Naive B cell (primary cell): ENCODE results near the gene MCTP2. TPM values are rescaled to one million over a fixed set of nuclear protein-coding genes. Genes with fewer than 3 reads are reported as not detected.

Source experiments
- ATAC-seq, 2 donors: fragments of 150-1000 bp; cut with Tn5 transposase; 2 replicates each; pipeline ENCODE4 v1.10.0; 2021; ENCODE audit warnings: low read depth in 2 of 2, mild to moderate bottlenecking in 2 of 2, moderate library complexity in 2 of 2
- DNase-seq: peaks from one replicate; pipeline ENCODE4 v3.0.0; 2022
- H3K27ac Mint-ChIP-seq, 6 donors: one replicate each; pipeline ENCODE4 v1.8.0; 2020 to 2022; ENCODE audit warnings: mild to moderate bottlenecking in 6 of 6, mixed read lengths in 6 of 6, moderate library complexity in 5 of 6, inconsistent platforms in 2 of 6
- H3K27me3 Mint-ChIP-seq, 3 donors: one replicate each; pipeline ENCODE4 v1.8.0; 2021 to 2022; ENCODE audit warnings: mixed read lengths in 3 of 3, mild to moderate bottlenecking in 1 of 3
- H3K36me3 Mint-ChIP-seq, 2 donors: one replicate each; pipeline ENCODE4 v1.8.0; 2020 to 2022; ENCODE audit warnings: mixed read lengths in 2 of 2, inconsistent platforms in 1 of 2, mild to moderate bottlenecking in 1 of 2
- H3K4me1 Mint-ChIP-seq, 3 donors: one replicate each; pipeline ENCODE4 v1.8.0; 2020 to 2022; ENCODE audit warnings: mixed read lengths in 3 of 3, inconsistent platforms in 1 of 3, mild to moderate bottlenecking in 1 of 3, moderate library complexity in 1 of 3
- H3K4me3 Mint-ChIP-seq, 8 donors: one replicate each; pipeline ENCODE4 v1.8.0; 2020 to 2022; ENCODE audit warnings: mild to moderate bottlenecking in 8 of 8, mixed read lengths in 8 of 8, moderate library complexity in 8 of 8, inconsistent platforms in 2 of 8
- H3K9me3 Mint-ChIP-seq, 7 donors: one replicate each; pipeline ENCODE4 v1.8.0; 2020 to 2022; ENCODE audit warnings: mixed read lengths in 7 of 7, mild to moderate bottlenecking in 5 of 7, inconsistent platforms in 2 of 7, moderate library complexity in 1 of 7
- polyA plus RNA-seq, 6 donors: library from polyadenylated mRNA; unstranded; fragments of 300-500 nt; fragmentation: Illumina TruSeq; gene quantifications; one replicate each; pipeline ENCODE4 v1.2.3, GENCODE V29; 2021; ENCODE audit warnings: low read depth in 6 of 6

MCTP2 gene
- polyA plus RNA-seq, 6 donors from 2014 or later, result 12.7 to 30.5 (median 17.5) TPM

- ATAC-seq (no peak), DNase-seq (no peak)
- Mint-ChIP-seq H3K4me3 (no peak overlapping the region), H3K4me1 (peaks cover 3 to 9% (median 9%) of the 10 kb centered on the region in 3 donors), H3K36me3 (peaks cover 8 to 19% of the 10 kb centered on the region in 2 donors), H3K9me3 (no peaks in the 10 kb centered on the region), H3K27me3 (no peaks in the 10 kb centered on the region), H3K27ac (peak overlapping the region in 1 of 6 donors; percentile 16)
These were observed 184.9 kb downstream of the MCTP2 start for GRCh38 chr15:94416267-94416666.

- Mint-ChIP-seq H3K4me1 (peaks cover 5 to 9% (median 9%) of the 10 kb centered on the region in 3 donors), H3K27ac (no peak overlapping the region), H3K36me3 (peaks cover 14 to 25% of the 10 kb centered on the region in 2 donors), H3K4me3 (no peak overlapping the region), H3K9me3 (no peaks in the 10 kb centered on the region), H3K27me3 (no peaks in the 10 kb centered on the region)
- DNase-seq, result no peak
- ATAC-seq, result no peak
These were observed 185.5 kb downstream of the MCTP2 start for GRCh38 chr15:94416820-94417219.

- ATAC-seq (no peak), DNase-seq (no peak)
- peaks cover 22 to 31% of the 10 kb centered on the region in 2 donors for H3K36me3 Mint-ChIP-seq
- H3K27ac Mint-ChIP-seq, result no peak overlapping the region
- no peaks in the 10 kb centered on the region for H3K27me3 Mint-ChIP-seq
- no peaks in the 10 kb centered on the region for H3K9me3 Mint-ChIP-seq
- H3K4me1 Mint-ChIP-seq, result peaks cover 4 to 9% (median 7%) of the 10 kb centered on the region in 3 donors
- H3K4me3 Mint-ChIP-seq, result no peak overlapping the region
These were observed 186.3 kb downstream of the MCTP2 start for GRCh38 chr15:94417501-94418293.

GRCh38 chr15:94421706-94422105 is 190.3 kb downstream of the MCTP2 start:
- Mint-ChIP-seq H3K4me1 (peaks cover 0 to 7% (median 0%) of the 10 kb centered on the region in 3 donors), H3K27me3 (no peaks in the 10 kb centered on the region), H3K36me3 (peaks cover 29 to 31% of the 10 kb centered on the region in 2 donors), H3K4me3 (no peak overlapping the region), H3K9me3 (no peaks in the 10 kb centered on the region), H3K27ac (no peak overlapping the region)
- no peak for DNase-seq
- no peak for ATAC-seq

GRCh38 chr15:94432279-94432678 is 200.9 kb downstream of the MCTP2 start:
- ATAC-seq (no peak), DNase-seq (no peak)
- no peak overlapping the region for H3K4me3 Mint-ChIP-seq
- H3K4me1 Mint-ChIP-seq, result peaks cover 0 to 6% (median 0%) of the 10 kb centered on the region in 3 donors
- H3K27ac Mint-ChIP-seq, result peak overlapping the region in 2 of 6 donors; percentile 2 to 84
- H3K36me3 Mint-ChIP-seq, result peaks cover 2 to 16% of the 10 kb centered on the region in 2 donors
- no peaks in the 10 kb centered on the region for H3K27me3 Mint-ChIP-seq
- H3K9me3 Mint-ChIP-seq, result peaks cover 0 to 3% (median 0%) of the 10 kb centered on the region in 7 donors

GRCh38 chr15:94439158-94439557 is 207.8 kb downstream of the MCTP2 start:
- ATAC-seq (no peak), DNase-seq (no peak)
- H3K36me3 Mint-ChIP-seq, result peaks cover 7 to 17% of the 10 kb centered on the region in 2 donors
- no peaks in the 10 kb centered on the region for H3K27me3 Mint-ChIP-seq
- H3K4me1 Mint-ChIP-seq, result peaks cover 0 to 6% (median 0%) of the 10 kb centered on the region in 3 donors
- no peaks in the 10 kb centered on the region for H3K9me3 Mint-ChIP-seq
- no peak overlapping the region for H3K27ac Mint-ChIP-seq
- no peak overlapping the region for H3K4me3 Mint-ChIP-seq

GRCh38 chr15:94441760-94442159 is 210.4 kb downstream of the MCTP2 start:
- no peaks in the 10 kb centered on the region for H3K4me1 Mint-ChIP-seq
- peak overlapping the region in 1 of 6 donors; percentile 7 for H3K27ac Mint-ChIP-seq
- DNase-seq (no peak), ATAC-seq (no peak)
- H3K4me3 Mint-ChIP-seq, result no peak overlapping the region
- H3K9me3 Mint-ChIP-seq, result no peaks in the 10 kb centered on the region
- peaks cover 14 to 34% of the 10 kb centered on the region in 2 donors for H3K36me3 Mint-ChIP-seq
- no peaks in the 10 kb centered on the region for H3K27me3 Mint-ChIP-seq

- H3K36me3 Mint-ChIP-seq, result peaks cover 14 to 34% of the 10 kb centered on the region in 2 donors
- no peak overlapping the region for H3K4me3 Mint-ChIP-seq
- H3K4me1 Mint-ChIP-seq, result no peaks in the 10 kb centered on the region
- no peaks in the 10 kb centered on the region for H3K9me3 Mint-ChIP-seq
- DNase-seq (no peak), ATAC-seq (no peak)
- no peaks in the 10 kb centered on the region for H3K27me3 Mint-ChIP-seq
- peak overlapping the region in 1 of 6 donors; percentile 63 for H3K27ac Mint-ChIP-seq
These were observed 211.1 kb downstream of the MCTP2 start for GRCh38 chr15:94442480-94442879.

- DNase-seq, result no peak
- Mint-ChIP-seq H3K36me3 (peaks cover 14 to 34% of the 10 kb centered on the region in 2 donors), H3K9me3 (no peaks in the 10 kb centered on the region), H3K27me3 (no peaks in the 10 kb centered on the region), H3K4me1 (no peaks in the 10 kb centered on the region), H3K4me3 (no peak overlapping the region), H3K27ac (no peak overlapping the region)
- no peak for ATAC-seq
These were observed 211.8 kb downstream of the MCTP2 start for GRCh38 chr15:94443186-94443585.

- ATAC-seq (no peak), DNase-seq (no peak)
- peaks cover 14 to 43% of the 10 kb centered on the region in 2 donors for H3K36me3 Mint-ChIP-seq
- no peaks in the 10 kb centered on the region for H3K9me3 Mint-ChIP-seq
- H3K4me1 Mint-ChIP-seq, result no peaks in the 10 kb centered on the region
- no peak overlapping the region for H3K4me3 Mint-ChIP-seq
- peak overlapping the region in 1 of 6 donors; percentile 71 for H3K27ac Mint-ChIP-seq
- H3K27me3 Mint-ChIP-seq, result no peaks in the 10 kb centered on the region
These were observed 214.3 kb downstream of the MCTP2 start for GRCh38 chr15:94445566-94446160.

GRCh38 chr15:94446441-94446840 is 215.1 kb downstream of the MCTP2 start:
- no peak overlapping the region for H3K27ac Mint-ChIP-seq
- no peaks in the 10 kb centered on the region for H3K4me1 Mint-ChIP-seq
- ATAC-seq (no peak), DNase-seq (no peak)
- H3K27me3 Mint-ChIP-seq, result no peaks in the 10 kb centered on the region
- H3K36me3 Mint-ChIP-seq, result peaks cover 14 to 43% of the 10 kb centered on the region in 2 donors
- H3K9me3 Mint-ChIP-seq, result no peaks in the 10 kb centered on the region
- H3K4me3 Mint-ChIP-seq, result no peak overlapping the region

- H3K4me3 Mint-ChIP-seq, result no peak overlapping the region
- no peak overlapping the region for H3K27ac Mint-ChIP-seq
- DNase-seq (no peak), ATAC-seq (no peak)
- no peaks in the 10 kb centered on the region for H3K4me1 Mint-ChIP-seq
- H3K27me3 Mint-ChIP-seq, result no peaks in the 10 kb centered on the region
- H3K9me3 Mint-ChIP-seq, result no peaks in the 10 kb centered on the region
- H3K36me3 Mint-ChIP-seq, result peaks cover 7 to 18% of the 10 kb centered on the region in 2 donors
These were observed 220.1 kb downstream of the MCTP2 start for GRCh38 chr15:94451466-94451865.

GRCh38 chr15:94453227-94453988 is 222.0 kb downstream of the MCTP2 start:
- Mint-ChIP-seq H3K27me3 (no peaks in the 10 kb centered on the region), H3K4me1 (peaks cover 0 to 4% (median 0%) of the 10 kb centered on the region in 3 donors), H3K9me3 (no peaks in the 10 kb centered on the region), H3K36me3 (peaks cover 20 to 33% of the 10 kb centered on the region in 2 donors), H3K4me3 (no peak overlapping the region), H3K27ac (peak overlapping the region in 1 of 6 donors; percentile 37)
- ATAC-seq (no peak), DNase-seq (no peak)
